Left lung (tissue), 10 donors: ENCODE data around the gene SLC39A10. TPM values are rescaled to one million over a fixed set of nuclear protein-coding genes. Genes with fewer than 3 reads are reported as not detected.

ENCODE experiments used
- ATAC-seq: fragments of 200-7000 bp; cut with Tn5 transposase; one replicate; pipeline ENCODE4 v1.9.1; 2020; ENCODE audit warnings: moderate library complexity
- DNase-seq, 4 donors: peaks; one replicate each; pipeline ENCODE4 v3.0.0-alpha.2; 2013 to 2020
- H3K27ac ChIP-seq, 2 donors: fragments of 200-600 bp; sonication (generic) in 1 of 2; one replicate each; pipeline versions ENCODE4 v1.5.0 to v1.8.0; 2020 to 2021
- H3K27me3 ChIP-seq, 2 donors: fragments of 200-600 bp; sonication (generic) in 1 of 2; one replicate each; pipeline versions ENCODE4 v1.5.0 to v1.8.0; 2020 to 2021
- H3K36me3 ChIP-seq, 2 donors: fragments of 200-600 bp; sonication (generic) in 1 of 2; one replicate each; pipeline versions ENCODE4 v1.5.0 to v1.8.0; 2020 to 2021
- H3K4me1 ChIP-seq, 2 donors: fragments of 200-600 bp; one replicate each; pipeline ENCODE4 v1.8.0; 2021
- H3K4me3 ChIP-seq, 2 donors: fragments of 200-600 bp; sonication (generic) in 1 of 2; one replicate each; pipeline versions ENCODE4 v1.5.0 to v1.8.0; 2020 to 2021; ENCODE audit warnings: mild to moderate bottlenecking in 1 of 2
- H3K9me3 ChIP-seq, 2 donors: fragments of 200-600 bp; sonication (generic) in 1 of 2; one replicate each; pipeline versions ENCODE4 v1.5.0 to v1.8.0; 2020 to 2021
- CTCF ChIP-seq, 2 donors: fragments of 200-600 bp; sonication (generic) in 1 of 2; IDR thresholded peaks; one replicate each; pipeline versions ENCODE4 v1.5.0 to v1.8.0; 2021; ENCODE audit warnings: antibody characterized with exemption in 2 of 2
- intact Hi-C, 2 donors: fragments of 100-400 bp; cut with DNase I; formaldehyde crosslinking; loops; one replicate each; pipeline versions ENCODE4 v1.11.2 to v1.14.2; 2022
- polyA plus RNA-seq, 6 donors: library from polyadenylated mRNA; unstranded; fragments of 120-200 nt; gene quantifications; one replicate each; pipeline ENCODE4 v1.2.1, GENCODE V29; 2013; ENCODE audit not compliant: insufficient read length in 6 of 6
- total RNA-seq, 2 donors: library from RNA; stranded (reverse); fragmentation: NEBNext Ultra II Directional; extraction: Animal tissue kit (Norgen Biotek cat#: 25700); gene quantifications; one replicate each; pipeline ENCODE4 v1.2.1, GENCODE V29; 2021
- donor health status: DM: no; HTN: yes; CAD: no.
- donor health status: DM: no; HTN: no; CAD: no.

Gene SLC39A10
- total and polyA plus RNA-seq, 8 donors = 25.7 to 58.8 (median 42.3) TPM

- no peak for DNase-seq
- Histone ChIP-seq H3K36me3 (no peaks in the 10 kb centered on the region), H3K4me1 (no peaks in the 10 kb centered on the region), H3K27me3 (no peaks in the 10 kb centered on the region), H3K27ac (no peak overlapping the region), H3K9me3 (no peaks in the 10 kb centered on the region), H3K4me3 (no peak overlapping the region)
- no peak for ATAC-seq
- no peak for TF ChIP-seq CTCF (IDR thresholded peaks at IDR 0.05)
- intact Hi-C loops = no loop called here
Measured at GRCh38 chr2:195636890-195637289, 20.1 kb upstream of the SLC39A10 start.

GRCh38 chr2:195638750-195639149 lies 18.3 kb upstream of the SLC39A10 start:
- DNase-seq (no peak), ATAC-seq (no peak)
- Histone ChIP-seq H3K27ac (no peak overlapping the region), H3K27me3 (no peaks in the 10 kb centered on the region), H3K4me3 (no peak overlapping the region), H3K36me3 (no peaks in the 10 kb centered on the region), H3K4me1 (peaks cover 0 to 16% of the 10 kb centered on the region in 2 donors), H3K9me3 (no peaks in the 10 kb centered on the region)
- TF ChIP-seq CTCF (IDR thresholded peaks at IDR 0.05) = no peak
- intact Hi-C loops = no loop called here

- H3K9me3 ChIP-seq = no peaks in the 10 kb centered on the region
- ATAC-seq (no peak), DNase-seq (no peak)
- H3K36me3 ChIP-seq = no peaks in the 10 kb centered on the region
- H3K27me3 ChIP-seq = no peaks in the 10 kb centered on the region
- no peak overlapping the region for H3K4me3 ChIP-seq
- no peak for TF ChIP-seq CTCF (IDR thresholded peaks at IDR 0.05)
- H3K4me1 ChIP-seq = peaks cover 0 to 16% of the 10 kb centered on the region in 2 donors
- intact Hi-C loops = no loop called here
- H3K27ac ChIP-seq = no peak overlapping the region
Measured at GRCh38 chr2:195639238-195639858, 17.7 kb upstream of the SLC39A10 start.

- H3K36me3 ChIP-seq = no peaks in the 10 kb centered on the region
- H3K9me3 ChIP-seq = no peaks in the 10 kb centered on the region
- ATAC-seq (peak; percentile 72), DNase-seq (no peak)
- no peak overlapping the region for H3K4me3 ChIP-seq
- intact Hi-C loops = no loop called here
- H3K4me1 ChIP-seq = peaks cover 0 to 16% of the 10 kb centered on the region in 2 donors
- H3K27me3 ChIP-seq = no peaks in the 10 kb centered on the region
- H3K27ac ChIP-seq = no peak overlapping the region
- no peak for TF ChIP-seq CTCF (IDR thresholded peaks at IDR 0.05)
Measured at GRCh38 chr2:195639959-195640358, 17.1 kb upstream of the SLC39A10 start.

GRCh38 chr2:195642027-195642678 lies 14.9 kb upstream of the SLC39A10 start:
- intact Hi-C loops = no loop called here
- H3K9me3 ChIP-seq = no peaks in the 10 kb centered on the region
- ATAC-seq = peak; percentile 42
- H3K36me3 ChIP-seq = no peaks in the 10 kb centered on the region
- no peak for DNase-seq
- H3K27me3 ChIP-seq = no peaks in the 10 kb centered on the region
- H3K4me3 ChIP-seq = no peak overlapping the region
- TF ChIP-seq CTCF (IDR thresholded peaks at IDR 0.05) = no peak
- peaks cover 0 to 16% of the 10 kb centered on the region in 2 donors for H3K4me1 ChIP-seq
- no peak overlapping the region for H3K27ac ChIP-seq
